Stimulated activated CD4-positive, alpha-beta T cell treated with anti-CD3 and anti-CD28 coated beads, Interleukin-1b, Interleukin-23, amount 100 ng/mL, for 24 hours (primary cell): Measurements from ENCODE around the gene RNF112.

Source experiments
- DNase-seq, 4 experiments: peaks; one replicate each; pipeline ENCODE4 v3.0.0-alpha.2; 2020; ENCODE audit warnings: low read depth in 4 of 4, low spot score in 1 of 4

The RNF112 gene

GRCh38 chr17:19410875-19411620 is at the start of gene RNF112:
RNF112 (plus strand) TSS chr17:19411232; CDS start chr17:19411409, 177 bp downstream.
- DNase-seq, result no peak

- no peak for DNase-seq
These were observed 49.7 kb upstream of the RNF112 start for GRCh38 chr17:19361326-19361725.

GRCh38 chr17:19361944-19362276 is 49.1 kb upstream of the RNF112 start:
- DNase-seq, result no peak

GRCh38 chr17:19362277-19363113 is 48.5 kb upstream of the RNF112 start, which contains the start of gene B9D1:
B9D1 (minus strand) TSS chr17:19362723; CDS start chr17:19362569, 154 bp downstream.
- DNase-seq, result peak; percentile 84 to 90 (median 87)

GRCh38 chr17:19363114-19363438 is 48.0 kb upstream of the RNF112 start:
- no peak for DNase-seq

- no peak for DNase-seq
These were observed 47.5 kb upstream of the RNF112 start for GRCh38 chr17:19363460-19364035.

GRCh38 chr17:19364699-19365498 is 46.1 kb upstream of the RNF112 start:
- no peak for DNase-seq

GRCh38 chr17:19365499-19365817 is 45.6 kb upstream of the RNF112 start:
- no peak for DNase-seq

- no peak for DNase-seq
These were observed 45.0 kb upstream of the RNF112 start for GRCh38 chr17:19365833-19366636.

GRCh38 chr17:19366637-19366972 is 44.4 kb upstream of the RNF112 start:
- no peak for DNase-seq

GRCh38 chr17:19368229-19368628 is 42.8 kb upstream of the RNF112 start:
- DNase-seq, result no peak

- no peak for DNase-seq
These were observed 41.8 kb upstream of the RNF112 start for GRCh38 chr17:19369107-19369778.

- DNase-seq, result no peak
These were observed 41.1 kb upstream of the RNF112 start for GRCh38 chr17:19369846-19370492.

GRCh38 chr17:19370493-19370960 is 40.5 kb upstream of the RNF112 start:
- no peak for DNase-seq

- DNase-seq, result no peak
These were observed 39.6 kb upstream of the RNF112 start for GRCh38 chr17:19371259-19372010.

- DNase-seq, result no peak
These were observed 39.0 kb upstream of the RNF112 start for GRCh38 chr17:19372011-19372370.

- DNase-seq, result no peak
These were observed 38.6 kb upstream of the RNF112 start for GRCh38 chr17:19372439-19372838.

- DNase-seq, result no peak
These were observed 38.0 kb upstream of the RNF112 start for GRCh38 chr17:19372866-19373504.
